ENCODE measurements around the gene TRIL. TPM values are rescaled to one million over a fixed set of nuclear protein-coding genes. Genes with fewer than 3 reads are reported as not detected.

The TRIL gene
- total RNA-seq, 1 experiment from 2014 or later, result 0.45 TPM

GRCh38 chr7:28954946-28955345 is 3.2 kb downstream of the TRIL start:
- Mint-ChIP-seq H3K27me3 (ENCODE audit: insufficient read depth, unreplicated experiment) (no peaks in the 10 kb centered on the region), H3K36me3 (ENCODE audit: insufficient read depth, unreplicated experiment) (no peaks in the 10 kb centered on the region), H3K4me1 (ENCODE audit: low read depth, unreplicated experiment) (peaks cover 13% of the 10 kb centered on the region), H3K9me3 (ENCODE audit: unreplicated experiment) (no peaks in the 10 kb centered on the region), H3K27ac (ENCODE audit: unreplicated experiment) (no peak overlapping the region), H3K4me3 (ENCODE audit: unreplicated experiment) (peak overlapping the region; percentile 73)
- CTCF ChIA-PET, result interaction anchor here (3.2 to 3.3 kb wide), 2 partner anchors 28 to 152 kb away, joined by 47 to 76 read pairs; no protein-coding TSS in a partner anchor
- Histone ChIP-seq H3K9me3 (no peaks in the 10 kb centered on the region), H3K4me1 (peaks cover 18% of the 10 kb centered on the region; the same call in 1 of the 2 replicates), H3K36me3 (ENCODE audit: control insufficient read depth, insufficient read depth, low read length) (no peaks in the 10 kb centered on the region), H3K27me3 (replicated peaks; ENCODE audit: control insufficient read depth, insufficient read depth, low read length) (no peaks in the 10 kb centered on the region), H3K4me3 (ENCODE audit: low read depth, low read length) (no peak overlapping the region)
- no peak for DNase-seq
- BruUV-seq (replicated peaks), result TSS peak; percentile 57
- POLR2A ChIA-PET, result no interaction called here
- intact Hi-C loops (cut with micrococcal nuclease; ENCODE audit: unreplicated experiment), result no loop called here
- TF ChIP-seq CTCF (IDR thresholded peaks at IDR 0.05; ENCODE audit: insufficient read depth in 1 of 2, low read depth in 1 of 2, low read length in 1 of 2, severe bottlenecking in 1 of 2, unreplicated experiment in 1 of 2), result no peak

GRCh38 chr7:28954471-28954870 is 3.7 kb downstream of the TRIL start:
- ChIA-PET POLR2A (no interaction called here), CTCF (interaction anchor here (3.2 kb wide), 1 partner anchor 27 kb away, joined by 47 read pairs; no protein-coding TSS in a partner anchor)
- Histone ChIP-seq H3K27me3 (replicated peaks; ENCODE audit: control insufficient read depth, insufficient read depth, low read length) (no peaks in the 10 kb centered on the region), H3K36me3 (ENCODE audit: control insufficient read depth, insufficient read depth, low read length) (no peaks in the 10 kb centered on the region), H3K4me1 (peaks cover 21% of the 10 kb centered on the region; the same call in 1 of the 2 replicates), H3K9me3 (no peaks in the 10 kb centered on the region), H3K4me3 (ENCODE audit: low read depth, low read length) (no peak overlapping the region)
- peaks cover 9% of the 10 kb centered on the region for H3K4me1 Mint-ChIP-seq (ENCODE audit: low read depth, unreplicated experiment)
- TF ChIP-seq CTCF (IDR thresholded peaks at IDR 0.05; ENCODE audit: insufficient read depth in 1 of 2, low read depth in 1 of 2, low read length in 1 of 2, severe bottlenecking in 1 of 2, unreplicated experiment in 1 of 2), result no peak
- BruUV-seq (replicated peaks), result no TSS peak
- no peaks in the 10 kb centered on the region for H3K27me3 Mint-ChIP-seq (ENCODE audit: insufficient read depth, unreplicated experiment)
- no peaks in the 10 kb centered on the region for H3K9me3 Mint-ChIP-seq (ENCODE audit: unreplicated experiment)
- no peaks in the 10 kb centered on the region for H3K36me3 Mint-ChIP-seq (ENCODE audit: insufficient read depth, unreplicated experiment)
- H3K27ac Mint-ChIP-seq (ENCODE audit: unreplicated experiment), result no peak overlapping the region
- DNase-seq, result no peak
- intact Hi-C loops (cut with micrococcal nuclease; ENCODE audit: unreplicated experiment), result no loop called here
- H3K4me3 Mint-ChIP-seq (ENCODE audit: unreplicated experiment), result no peak overlapping the region

DNA sequence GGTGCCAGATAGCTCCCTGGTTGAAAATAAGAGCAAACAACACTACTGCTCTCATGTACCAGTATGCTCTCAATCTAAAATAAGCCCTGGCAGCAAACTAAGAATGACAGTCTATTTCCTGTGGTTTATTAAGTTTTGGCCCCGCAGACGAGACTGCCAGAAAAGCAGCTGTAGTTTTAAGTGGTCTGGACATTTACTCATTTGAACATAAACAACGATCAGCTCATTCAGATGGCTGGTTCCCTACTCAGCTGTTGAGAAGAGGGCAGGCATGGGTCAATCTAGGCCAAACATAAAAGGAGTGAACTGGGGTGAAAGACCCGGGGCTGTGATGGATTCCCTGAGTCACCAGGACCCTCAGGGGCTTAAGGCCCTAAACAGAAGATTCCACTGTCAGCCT is 4.5 kb downstream of the TRIL start:
- CTCF ChIA-PET, result no interaction called here
- no peak for TF ChIP-seq CTCF (IDR thresholded peaks at IDR 0.05; ENCODE audit: insufficient read depth in 1 of 2, low read depth in 1 of 2, low read length in 1 of 2, severe bottlenecking in 1 of 2, unreplicated experiment in 1 of 2)
- H3K4me3 ChIP-seq (ENCODE audit: low read depth, low read length), result no peak overlapping the region
- no TSS peak for BruUV-seq (replicated peaks)
- H3K4me1 ChIP-seq, result peaks cover 17% of the 10 kb centered on the region; the same call in 1 of the 2 replicates
- POLR2A ChIA-PET, result no interaction called here
- Mint-ChIP-seq H3K27ac (ENCODE audit: unreplicated experiment) (no peak overlapping the region), H3K36me3 (ENCODE audit: insufficient read depth, unreplicated experiment) (no peaks in the 10 kb centered on the region), H3K27me3 (ENCODE audit: insufficient read depth, unreplicated experiment) (no peaks in the 10 kb centered on the region), H3K9me3 (ENCODE audit: unreplicated experiment) (no peaks in the 10 kb centered on the region), H3K4me3 (ENCODE audit: unreplicated experiment) (no peak overlapping the region), H3K4me1 (ENCODE audit: low read depth, unreplicated experiment) (peaks cover 1% of the 10 kb centered on the region)
- no peak for DNase-seq
- intact Hi-C loops (cut with micrococcal nuclease; ENCODE audit: unreplicated experiment), result no loop called here
- no peaks in the 10 kb centered on the region for H3K9me3 ChIP-seq
- H3K27me3 ChIP-seq (replicated peaks; ENCODE audit: control insufficient read depth, insufficient read depth, low read length), result no peaks in the 10 kb centered on the region
- H3K36me3 ChIP-seq (ENCODE audit: control insufficient read depth, insufficient read depth, low read length), result no peaks in the 10 kb centered on the region
